H1 (cell line): ENCODE data around the gene ARID5B.

Source experiments
- EP300 ChIP-seq, 2 experiments: IDR thresholded peaks; 1 replicate in 1 of 2; 2 replicates in 1 of 2; pipeline ENCODE4 v1.6.1; 2011 to 2012; ENCODE audit warnings: low read depth in 2 of 2, low read length in 2 of 2, mild to moderate bottlenecking in 2 of 2, borderline replicate concordance in 1 of 2, inconsistent platforms in 1 of 2, moderate library complexity in 1 of 2
- EZH2 ChIP-seq: fragments of 200-600 bp; sonication (generic); IDR thresholded peaks from 2 replicates; pipeline ENCODE4 v1.7.1; 2012; ENCODE audit warnings: low read depth, mild to moderate bottlenecking, moderate library complexity, low read length, inconsistent platforms; ENCODE audit not compliant: severe bottlenecking
- GTF2F1 ChIP-seq: IDR thresholded peaks from 2 replicates; pipeline ENCODE4 v1.6.1; 2012; ENCODE audit warnings: low read depth, low read length, improper control_type of control experiment, borderline replicate concordance
- HDAC6 ChIP-seq: IDR thresholded peaks from one replicate; pipeline ENCODE4 v1.7.1; 2012; ENCODE audit warnings: low read depth, mild to moderate bottlenecking, inconsistent platforms, low read length, moderate library complexity
- RFX5 ChIP-seq: IDR thresholded peaks from 2 replicates; pipeline ENCODE4 v1.6.1; 2011; ENCODE audit warnings: low read depth, low read length, improper control_type of control experiment, borderline replicate concordance
- TF ChIP-seq, protein P1 (sequence below), 3 experiments: IDR thresholded peaks; 1 replicate in 2 of 3; 2 replicates in 1 of 3; pipeline versions ENCODE4 v1.5.1 to v1.6.1; 2011; ENCODE audit warnings: low read length in 3 of 3, mild to moderate bottlenecking in 3 of 3, inconsistent platforms in 2 of 3, low read depth in 1 of 3, moderate library complexity in 1 of 3; ENCODE audit not compliant: insufficient read depth in 1 of 3; ENCODE audit errors: control extremely low read depth in 1 of 3

DNA sequence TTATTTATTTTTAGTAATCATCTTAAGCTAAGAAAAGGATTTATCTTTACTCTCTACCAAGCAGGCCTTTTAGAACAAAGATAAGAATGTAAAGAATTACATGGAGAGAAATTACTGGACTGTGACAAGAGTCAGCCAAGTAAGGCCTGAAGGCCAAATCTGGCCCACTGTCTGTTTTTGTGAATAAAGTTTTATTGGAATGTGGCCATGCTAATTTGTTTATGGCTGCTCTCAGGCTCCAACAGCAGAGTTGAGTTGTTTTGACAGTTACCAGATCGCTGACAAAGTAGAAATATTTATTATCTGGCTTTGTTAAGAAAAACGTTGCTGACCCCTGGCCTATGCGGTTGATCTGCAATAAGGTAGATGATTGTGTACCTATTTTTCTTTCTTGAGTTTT is 6.1 kb downstream of the ARID5B start:
- TF ChIP-seq HDAC6 = no peak
- no peak for TF ChIP-seq GTF2F1
- TF ChIP-seq, protein P1, sequence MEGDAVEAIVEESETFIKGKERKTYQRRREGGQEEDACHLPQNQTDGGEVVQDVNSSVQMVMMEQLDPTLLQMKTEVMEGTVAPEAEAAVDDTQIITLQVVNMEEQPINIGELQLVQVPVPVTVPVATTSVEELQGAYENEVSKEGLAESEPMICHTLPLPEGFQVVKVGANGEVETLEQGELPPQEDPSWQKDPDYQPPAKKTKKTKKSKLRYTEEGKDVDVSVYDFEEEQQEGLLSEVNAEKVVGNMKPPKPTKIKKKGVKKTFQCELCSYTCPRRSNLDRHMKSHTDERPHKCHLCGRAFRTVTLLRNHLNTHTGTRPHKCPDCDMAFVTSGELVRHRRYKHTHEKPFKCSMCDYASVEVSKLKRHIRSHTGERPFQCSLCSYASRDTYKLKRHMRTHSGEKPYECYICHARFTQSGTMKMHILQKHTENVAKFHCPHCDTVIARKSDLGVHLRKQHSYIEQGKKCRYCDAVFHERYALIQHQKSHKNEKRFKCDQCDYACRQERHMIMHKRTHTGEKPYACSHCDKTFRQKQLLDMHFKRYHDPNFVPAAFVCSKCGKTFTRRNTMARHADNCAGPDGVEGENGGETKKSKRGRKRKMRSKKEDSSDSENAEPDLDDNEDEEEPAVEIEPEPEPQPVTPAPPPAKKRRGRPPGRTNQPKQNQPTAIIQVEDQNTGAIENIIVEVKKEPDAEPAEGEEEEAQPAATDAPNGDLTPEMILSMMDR (IDR thresholded peaks at IDR 0.05; ENCODE audit: control extremely low read depth in 1 of 3, insufficient read depth in 1 of 3, low read depth in 1 of 3, low read length in 3 of 3) = no peak
- no peak for TF ChIP-seq EP300 (IDR thresholded peaks at IDR 0.05; ENCODE audit: borderline replicate concordance in 1 of 2, low read depth in 2 of 2, low read length in 2 of 2)
- no peak for TF ChIP-seq EZH2
- TF ChIP-seq RFX5 = no peak
